NCI-H510A treated with DMSO at 0.1 percent for 48 hours (cell line): ENCODE data around the gene NTRK2.

Source experiments
- DNase-seq: peaks from one replicate; lab custom pipeline; 2025; lab: John Stamatoyannopoulos, UW

NTRK2 gene

DNA sequence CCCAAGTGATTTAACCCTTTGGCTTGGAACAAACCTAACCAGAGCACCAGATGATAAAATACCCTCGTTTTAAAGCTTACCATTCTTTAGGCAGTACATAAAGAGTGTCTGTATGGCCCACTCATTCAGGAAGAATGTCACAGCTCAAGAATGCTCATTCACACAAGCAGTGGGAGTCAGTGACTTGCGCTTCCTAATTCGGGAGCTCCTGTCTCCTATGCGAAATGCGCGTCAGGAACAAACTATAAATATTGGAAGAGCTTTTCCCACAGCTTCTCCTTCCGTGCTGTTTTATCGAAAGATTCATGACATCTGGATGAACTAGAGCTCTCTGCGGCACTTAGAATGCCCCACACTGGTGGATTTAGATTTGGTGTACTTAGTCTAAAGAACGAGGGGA, 66.6 kb downstream of the NTRK2 start:
- DNase-seq, result no peak

DNA sequence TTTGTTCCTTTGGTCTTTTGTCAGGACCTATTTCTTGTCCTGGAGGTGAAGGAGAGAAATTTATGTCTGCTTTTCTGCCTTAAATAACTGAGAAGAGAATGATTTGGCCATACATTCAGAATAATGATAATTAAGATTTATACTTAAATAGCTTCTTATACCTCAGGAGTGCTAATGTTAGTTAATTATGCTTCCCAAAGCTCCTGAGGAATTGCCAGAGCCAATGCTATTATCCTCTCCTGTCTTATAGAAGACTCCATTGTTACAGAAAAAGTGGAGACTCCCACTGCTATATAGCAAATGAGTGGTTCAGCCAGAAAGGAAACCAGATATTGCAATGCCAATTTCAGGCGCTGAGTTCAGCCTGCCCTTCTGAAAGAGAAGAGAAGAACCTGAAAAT, 67.0 kb downstream of the NTRK2 start:
- no peak for DNase-seq

DNA sequence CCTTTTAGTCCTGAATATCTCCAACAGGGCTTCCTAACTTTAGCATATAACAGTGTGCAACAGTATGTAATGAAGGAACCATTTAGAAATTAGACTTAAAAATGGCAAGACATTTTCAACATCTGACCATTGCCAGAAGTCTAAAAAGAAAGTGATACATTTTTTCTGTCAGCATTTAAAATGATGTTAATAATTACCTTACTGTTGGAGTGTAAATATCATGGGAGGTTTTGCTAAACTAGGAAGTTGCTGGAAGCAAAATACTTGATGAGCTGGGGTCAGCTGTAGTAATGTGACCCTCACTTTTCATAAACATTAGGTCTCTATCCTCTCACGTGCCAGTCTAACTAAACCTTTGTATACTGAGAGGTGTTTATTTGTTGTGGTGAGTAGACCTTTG, 68.8 kb downstream of the NTRK2 start:
- no peak for DNase-seq

DNA sequence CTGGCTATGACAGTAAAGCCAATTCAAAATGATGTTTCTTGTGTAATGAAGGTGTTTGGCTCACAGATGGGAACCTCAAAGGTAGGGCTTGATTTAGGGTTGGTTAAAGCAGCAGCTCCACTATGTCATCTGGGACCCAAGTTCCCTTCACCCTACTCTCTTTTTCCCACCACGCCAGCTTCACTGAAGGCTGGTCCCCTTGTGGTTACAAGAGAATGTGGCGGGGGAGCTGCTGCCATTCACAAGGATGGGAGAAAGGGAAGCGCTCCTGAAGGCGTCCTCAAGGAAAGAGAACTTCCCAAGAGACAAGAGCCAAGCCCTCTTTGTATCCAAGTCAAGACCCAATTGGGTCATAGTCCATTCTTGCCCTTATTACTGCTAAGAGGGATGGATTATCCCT, 72.7 kb downstream of the NTRK2 start:
- no peak for DNase-seq

DNA sequence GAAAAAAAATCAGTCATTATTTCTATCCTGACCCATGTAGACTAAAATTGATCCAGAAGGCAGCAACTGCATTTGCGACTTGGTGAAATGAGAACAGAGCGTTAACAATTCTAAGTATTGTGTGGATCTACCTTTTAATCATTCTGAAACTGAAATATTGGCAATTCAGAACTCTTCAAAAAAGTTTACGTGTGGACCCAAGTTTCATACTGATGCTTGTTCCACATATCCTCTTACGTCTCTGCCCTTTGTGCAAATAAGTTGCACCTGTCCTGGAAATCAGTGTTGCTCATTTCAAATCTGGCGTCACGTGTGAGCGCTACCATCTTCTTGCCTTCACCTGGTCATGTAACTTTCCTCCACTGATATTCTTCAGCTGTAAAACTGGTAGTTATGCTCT, 74.7 kb downstream of the NTRK2 start:
- DNase-seq, result no peak

DNA sequence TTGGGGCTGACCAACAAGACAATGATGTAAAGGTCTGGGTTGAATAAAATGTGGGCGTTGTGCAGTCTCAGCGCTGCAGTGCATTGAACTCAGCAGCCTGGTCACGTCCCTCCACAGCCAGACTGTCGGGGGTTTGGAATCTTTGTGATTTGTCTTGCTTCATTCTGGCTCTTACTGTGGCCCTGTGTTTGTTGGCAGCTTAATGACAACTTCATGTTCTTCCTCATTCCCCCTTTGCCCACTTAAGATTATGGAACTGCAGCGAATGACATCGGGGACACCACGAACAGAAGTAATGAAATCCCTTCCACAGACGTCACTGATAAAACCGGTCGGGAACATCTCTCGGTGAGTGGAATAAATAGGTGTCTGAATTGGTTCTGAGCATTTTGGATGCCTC, 75.2 kb downstream of the NTRK2 start:
- no peak for DNase-seq

DNA sequence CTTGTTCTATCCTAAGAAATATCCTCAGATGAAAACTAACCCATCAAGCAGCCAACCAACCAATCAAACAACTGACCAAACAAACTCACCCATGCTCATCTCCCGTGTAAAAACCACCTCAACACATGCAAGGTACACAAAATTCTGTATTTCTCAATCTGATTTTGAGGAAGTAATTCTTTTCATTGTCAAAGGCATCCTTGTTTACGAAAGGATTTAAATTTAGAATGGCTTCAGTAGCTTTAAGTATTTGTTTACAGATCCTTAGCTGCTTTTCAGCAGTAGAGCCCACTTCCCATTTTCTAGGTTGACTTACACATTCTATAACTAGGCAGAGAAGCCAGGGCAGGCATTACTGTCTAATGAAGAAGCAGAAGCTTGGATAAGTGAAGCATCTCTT, 78.6 kb downstream of the NTRK2 start:
- no peak for DNase-seq

DNA sequence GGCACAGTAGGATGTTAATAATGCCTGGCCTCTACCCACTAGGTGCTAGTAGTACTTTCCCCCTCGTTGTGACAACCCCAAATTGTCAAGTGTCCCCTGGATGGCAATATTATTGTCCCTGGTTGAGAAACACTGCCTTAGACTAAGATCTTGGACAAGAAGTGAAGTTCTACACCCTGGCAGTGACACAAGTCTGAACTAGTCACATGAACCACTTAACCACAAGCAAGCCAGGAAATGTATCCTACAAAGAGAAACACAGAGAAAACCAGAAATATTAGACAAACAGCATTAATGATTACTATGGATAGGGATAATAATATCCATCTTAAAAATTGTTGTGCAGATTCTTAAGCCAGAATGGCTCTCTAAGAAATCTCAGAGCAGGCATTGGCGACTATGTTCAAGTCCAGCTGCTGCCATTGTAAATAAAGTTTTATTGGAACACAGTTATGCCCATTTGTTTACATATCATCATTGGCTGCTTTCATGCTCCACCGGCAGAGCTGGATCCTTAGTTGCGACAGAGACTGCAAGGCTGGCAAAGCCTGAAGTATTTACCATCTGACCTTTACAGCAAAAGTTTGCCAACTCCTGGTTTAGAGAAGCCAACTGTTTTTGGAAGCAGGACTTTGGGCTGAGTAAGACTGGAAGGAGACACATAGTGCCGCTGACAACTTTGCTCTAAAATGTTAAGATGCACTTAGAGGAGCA, 80.8 kb downstream of the NTRK2 start:
- no peak for DNase-seq

DNA sequence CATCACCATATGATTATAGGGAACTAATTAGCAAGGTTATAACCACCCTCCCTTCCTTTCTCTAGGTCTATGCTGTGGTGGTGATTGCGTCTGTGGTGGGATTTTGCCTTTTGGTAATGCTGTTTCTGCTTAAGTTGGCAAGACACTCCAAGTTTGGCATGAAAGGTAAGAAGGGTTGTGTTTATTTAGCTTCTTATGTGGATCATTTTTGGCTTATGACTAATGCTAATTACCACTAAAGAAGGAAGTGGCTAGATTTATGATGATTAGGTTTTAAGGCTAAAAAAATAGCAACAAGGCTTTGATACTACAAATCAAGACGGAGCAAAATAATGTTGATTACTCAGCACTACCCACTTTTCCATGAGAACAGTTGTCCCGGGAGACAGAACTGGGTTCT, 82.4 kb downstream of the NTRK2 start:
- DNase-seq, result no peak

DNA sequence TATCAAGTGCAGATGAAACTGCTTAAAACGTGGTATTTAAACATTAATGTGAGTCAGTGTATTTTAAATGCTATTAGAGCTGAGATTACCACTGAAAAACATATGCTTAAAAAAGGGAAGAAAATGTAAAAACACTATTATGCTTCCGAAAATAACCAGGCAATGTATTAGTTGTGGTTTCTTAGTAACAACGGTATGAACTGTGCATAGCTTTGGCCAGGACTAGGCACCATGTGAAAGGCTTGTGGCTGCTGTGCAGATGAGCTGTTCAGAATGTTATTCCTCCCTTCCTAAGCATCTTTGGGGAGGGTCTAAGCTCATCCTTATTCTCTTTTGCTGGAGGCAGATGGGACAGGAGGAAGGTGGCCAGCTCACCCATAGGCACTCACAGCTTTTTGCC, 84.9 kb downstream of the NTRK2 start:
- DNase-seq, result no peak

DNA sequence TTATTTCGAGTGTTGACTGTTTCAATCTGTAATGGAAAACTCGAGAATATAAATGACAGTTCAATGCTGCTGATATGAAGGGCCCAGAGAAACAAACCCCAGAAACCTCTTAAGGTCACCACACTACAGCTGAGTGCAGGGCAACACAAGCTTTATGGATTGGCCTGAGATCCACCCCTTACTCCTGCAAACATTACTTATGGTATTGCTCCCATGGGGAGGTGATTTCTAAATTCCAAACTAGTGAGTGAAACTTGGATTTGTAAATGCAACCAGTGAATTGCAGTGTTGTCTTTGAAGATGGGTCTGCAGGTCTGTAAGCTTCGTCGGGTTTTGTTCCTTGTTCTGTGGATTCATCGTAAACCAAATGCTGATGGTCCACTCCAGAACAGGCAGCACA, 85.4 kb downstream of the NTRK2 start:
- DNase-seq, result no peak

DNA sequence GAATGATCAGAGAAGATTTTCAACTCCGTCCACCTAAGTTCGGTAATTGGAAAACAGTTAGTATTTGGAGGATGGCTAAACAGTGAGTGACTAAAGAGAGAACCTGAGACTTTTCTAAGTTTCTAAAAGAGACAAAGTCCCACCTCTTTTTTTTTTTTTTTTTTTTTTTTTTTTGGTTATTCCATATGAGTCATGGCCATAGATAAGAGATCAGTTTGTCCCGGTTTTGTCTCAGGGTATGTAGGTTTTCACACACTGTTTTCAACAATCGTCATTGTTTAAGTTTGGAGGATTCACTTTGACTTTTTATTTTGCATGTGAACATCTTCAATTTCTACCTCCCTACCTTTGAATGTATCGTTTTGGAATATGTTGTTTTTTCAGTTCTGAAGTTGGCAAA, 85.9 kb downstream of the NTRK2 start:
- DNase-seq, result no peak

DNA sequence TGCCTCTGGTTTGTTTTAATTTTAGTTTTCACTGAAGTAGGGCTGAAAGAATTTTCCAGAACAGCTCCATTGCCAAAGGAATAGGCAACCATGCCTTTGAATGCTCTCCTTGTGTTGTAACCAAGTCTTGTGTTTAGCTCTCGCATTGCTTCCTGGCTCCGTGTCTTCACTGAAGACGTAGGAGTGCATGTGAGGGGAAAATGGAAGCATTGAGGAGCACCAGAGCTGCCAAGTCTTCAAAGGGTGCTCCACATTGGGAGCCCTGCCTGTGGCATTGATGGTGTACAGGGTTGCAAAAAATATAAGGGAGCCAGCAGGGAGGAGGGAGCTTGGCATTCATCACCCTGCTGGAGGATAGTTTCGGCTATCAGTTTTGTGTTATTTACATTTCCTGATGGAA, 86.6 kb downstream of the NTRK2 start:
- no peak for DNase-seq

DNA sequence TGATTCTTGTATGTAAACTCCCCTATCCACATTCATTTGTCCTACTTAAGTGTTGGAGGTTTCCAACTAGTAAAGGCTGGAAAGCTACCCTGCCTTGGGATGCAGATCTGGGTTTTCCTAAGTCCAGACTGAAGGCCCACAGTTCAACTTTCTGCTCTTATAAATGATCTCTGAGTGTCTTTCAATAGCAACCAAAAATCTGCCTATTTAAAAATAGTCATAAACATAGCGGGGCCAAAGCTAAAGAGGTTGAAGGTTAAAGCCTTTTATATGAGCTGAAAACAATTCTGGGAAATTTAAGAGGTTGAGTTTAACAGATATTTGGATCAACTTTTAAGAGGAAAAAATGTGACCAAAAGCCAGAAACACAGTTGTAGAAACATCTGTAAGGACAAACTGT, 87.2 kb downstream of the NTRK2 start:
- DNase-seq, result no peak

DNA sequence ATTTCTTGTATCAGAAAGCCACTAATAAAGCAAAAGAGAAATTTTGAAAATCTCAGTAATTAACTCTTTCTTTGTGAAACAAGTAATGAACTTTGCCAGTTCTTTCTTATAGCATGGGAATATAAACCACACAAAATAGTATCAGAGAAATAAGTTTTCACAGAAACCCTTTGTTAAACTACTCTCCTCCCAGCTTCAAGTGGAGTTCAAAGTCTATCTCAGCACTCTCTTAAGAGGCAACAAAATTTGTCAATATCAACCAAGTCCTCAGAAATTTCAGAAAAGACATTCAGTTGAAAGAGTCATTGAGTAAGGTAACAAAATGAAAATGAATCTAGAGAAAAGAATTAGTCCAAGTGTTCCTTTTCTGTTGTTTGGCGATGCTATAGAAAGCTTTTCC, 89.3 kb downstream of the NTRK2 start:
- DNase-seq, result no peak

DNA sequence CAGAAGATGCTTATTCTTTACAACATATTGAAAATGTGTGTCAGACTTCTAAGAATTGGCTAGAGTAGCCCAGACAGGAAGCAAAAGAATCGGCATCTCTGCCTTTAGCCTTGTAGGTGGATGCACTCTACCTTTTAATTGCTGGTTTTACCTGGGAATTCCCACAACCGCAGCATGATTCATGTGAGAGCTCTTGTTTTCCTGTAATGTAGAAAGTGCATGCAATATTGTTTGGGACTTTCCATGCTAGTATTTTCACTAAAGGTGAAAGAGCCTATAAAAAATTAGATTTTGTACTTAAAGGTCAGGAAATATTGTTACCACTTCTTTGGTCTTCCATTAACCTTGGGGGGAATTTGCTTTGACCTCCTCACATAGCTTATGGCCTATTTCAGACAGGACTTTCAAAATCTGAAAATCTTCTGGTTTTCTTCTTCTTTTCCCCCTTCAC, 89.8 kb downstream of the NTRK2 start:
- DNase-seq, result no peak

DNA sequence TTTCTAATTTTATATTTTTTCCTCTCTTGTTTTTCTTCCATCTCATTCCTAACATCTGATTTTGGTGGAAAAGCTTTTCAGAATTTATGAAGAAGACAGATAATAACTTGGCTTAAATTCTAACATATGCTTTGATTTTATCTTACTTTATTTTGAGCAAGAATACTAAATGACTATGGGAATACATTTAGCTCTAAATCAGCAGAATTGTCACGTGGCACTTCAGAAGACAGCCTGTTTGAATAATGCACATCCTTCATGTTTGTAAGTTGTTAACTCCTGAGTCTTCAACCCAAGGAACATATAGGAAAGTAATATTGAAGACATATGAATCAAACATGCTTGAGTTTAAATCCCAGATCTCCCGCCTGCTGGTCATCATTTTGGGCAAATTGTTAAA, 90.3 kb downstream of the NTRK2 start:
- DNase-seq, result no peak

DNA sequence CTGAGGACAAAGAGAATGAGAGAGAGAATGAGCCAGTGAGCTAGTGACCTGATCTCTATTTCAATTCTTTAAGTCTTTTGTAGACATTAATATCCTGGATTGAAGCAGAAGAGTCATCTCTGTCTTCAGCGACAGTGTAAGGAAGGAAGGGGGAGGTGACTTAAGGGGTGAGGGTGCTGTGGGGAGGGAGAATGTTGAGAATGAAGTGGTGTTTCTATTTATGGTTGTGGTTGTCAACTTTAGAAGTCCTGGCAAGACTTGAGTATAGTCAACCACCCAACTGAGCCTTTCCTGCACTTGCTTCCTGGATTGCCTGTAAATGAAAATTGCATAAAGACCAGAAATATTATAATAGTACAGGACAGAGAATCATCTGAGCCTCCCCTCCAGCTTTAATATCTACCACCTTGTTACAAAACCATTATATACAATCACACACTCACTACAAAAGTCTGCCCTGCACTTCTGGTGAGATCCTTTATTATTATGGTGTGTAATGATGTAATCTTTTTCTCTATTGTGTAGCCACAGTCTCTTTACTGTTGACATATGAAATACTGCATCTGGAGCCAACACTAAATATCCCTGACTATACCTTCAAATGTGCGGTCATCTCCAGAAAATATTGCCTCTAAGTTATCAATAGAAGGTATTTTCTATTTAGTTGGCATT, 91.7 kb downstream of the NTRK2 start:
- DNase-seq, result no peak

DNA sequence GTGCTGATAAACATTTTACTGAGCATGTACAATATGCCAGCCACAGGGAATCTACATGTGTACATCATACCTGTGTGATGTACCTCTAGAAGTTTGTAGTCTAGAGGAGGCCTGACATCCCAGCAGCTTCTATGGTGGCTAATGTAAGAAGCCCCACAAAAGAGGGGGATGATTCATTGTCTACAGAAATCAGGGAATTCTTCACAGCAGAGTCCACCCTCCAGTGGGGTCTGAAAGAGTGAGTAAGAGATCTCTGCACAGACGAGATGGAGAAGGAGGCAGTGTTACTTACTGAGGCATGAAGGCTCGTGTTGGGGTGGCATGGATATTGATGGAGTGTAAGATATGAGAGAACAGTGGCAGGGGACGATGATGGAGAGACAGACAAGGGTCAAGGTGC, 103.0 kb downstream of the NTRK2 start:
- no peak for DNase-seq

DNA sequence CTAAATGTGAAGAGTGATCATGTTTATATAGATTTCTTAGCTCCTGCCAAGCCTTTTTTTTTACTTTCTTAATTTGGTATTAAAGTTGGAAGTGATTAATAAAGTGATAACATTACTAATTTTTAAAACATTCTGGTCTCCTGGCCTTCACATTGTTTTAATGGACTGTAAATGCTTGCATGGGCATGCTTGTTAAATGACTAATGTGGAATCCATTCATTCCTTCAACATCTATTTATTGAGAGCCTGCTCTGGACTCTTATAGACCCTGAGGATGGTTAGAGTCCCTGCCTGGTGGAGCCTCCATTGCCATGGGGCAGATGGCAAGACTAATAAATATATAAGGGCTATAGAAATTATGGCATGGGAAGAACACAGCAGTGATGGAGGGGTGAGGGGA, 103.5 kb downstream of the NTRK2 start:
- no peak for DNase-seq

DNA sequence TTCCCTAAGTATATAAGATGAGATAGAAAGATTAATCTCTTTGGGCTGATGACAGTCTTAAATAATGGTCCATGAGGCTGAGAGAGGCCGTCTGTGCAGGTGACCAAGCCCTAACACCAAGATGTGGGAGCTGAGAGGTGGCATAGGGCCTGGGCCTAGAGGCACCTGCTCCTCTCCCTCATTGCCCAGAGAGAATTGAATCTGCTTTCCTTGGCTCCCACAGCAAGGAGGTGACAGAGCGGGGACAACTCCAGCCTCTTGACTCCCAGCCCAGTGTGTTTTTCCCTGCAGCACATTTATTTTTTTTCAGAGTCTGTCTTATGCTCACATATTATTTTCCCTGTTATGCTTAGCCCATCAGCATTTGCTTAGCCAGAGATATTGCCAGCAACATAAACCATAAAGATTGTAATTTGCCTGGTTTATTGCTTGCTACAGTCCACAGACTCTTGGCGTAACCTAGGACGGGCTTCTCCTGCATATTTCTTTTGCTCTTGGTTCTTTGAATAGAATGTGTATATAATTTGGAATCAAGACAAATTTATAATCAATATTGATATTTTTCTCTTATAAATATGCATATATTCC, 105.6 kb downstream of the NTRK2 start:
- no peak for DNase-seq

DNA sequence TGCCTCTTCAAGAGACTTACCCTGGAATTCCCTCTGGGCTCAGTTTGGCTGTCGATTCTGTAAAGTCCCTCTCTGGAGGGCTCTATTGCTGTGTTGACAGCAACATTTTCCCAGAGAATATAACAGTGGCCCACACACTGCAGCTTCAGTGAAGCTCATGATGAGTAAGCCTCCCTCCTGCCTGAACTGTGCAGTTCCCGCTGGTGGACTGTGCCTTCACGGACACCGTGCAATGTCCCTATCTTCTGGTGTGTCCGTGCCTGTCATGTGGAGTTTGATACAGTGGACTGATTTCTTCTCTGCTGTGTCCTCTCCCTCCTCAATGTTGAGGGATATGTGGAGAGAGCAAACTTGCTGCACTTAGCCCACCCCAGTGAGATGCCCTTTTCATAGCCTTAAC, 109.0 kb downstream of the NTRK2 start:
- no peak for DNase-seq

DNA sequence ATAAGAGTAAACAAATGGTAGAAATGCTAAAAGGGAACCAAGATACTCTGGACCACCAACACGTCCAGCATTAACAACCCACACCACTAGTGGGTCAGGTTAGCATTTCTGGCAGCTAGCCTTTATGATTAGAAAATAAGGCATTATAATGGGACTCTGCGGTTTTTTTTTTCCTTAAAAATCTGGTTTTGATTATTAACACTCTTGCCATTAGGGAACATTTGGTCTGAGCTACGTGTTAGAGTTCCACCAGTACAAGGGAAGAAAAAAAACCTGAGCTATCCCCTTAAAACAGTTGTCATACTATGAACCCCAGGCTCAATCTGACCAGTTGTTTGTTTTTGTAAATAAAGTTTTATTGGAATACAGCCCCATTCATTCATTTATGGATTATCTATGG, 110.4 kb downstream of the NTRK2 start:
- DNase-seq, result no peak

DNA sequence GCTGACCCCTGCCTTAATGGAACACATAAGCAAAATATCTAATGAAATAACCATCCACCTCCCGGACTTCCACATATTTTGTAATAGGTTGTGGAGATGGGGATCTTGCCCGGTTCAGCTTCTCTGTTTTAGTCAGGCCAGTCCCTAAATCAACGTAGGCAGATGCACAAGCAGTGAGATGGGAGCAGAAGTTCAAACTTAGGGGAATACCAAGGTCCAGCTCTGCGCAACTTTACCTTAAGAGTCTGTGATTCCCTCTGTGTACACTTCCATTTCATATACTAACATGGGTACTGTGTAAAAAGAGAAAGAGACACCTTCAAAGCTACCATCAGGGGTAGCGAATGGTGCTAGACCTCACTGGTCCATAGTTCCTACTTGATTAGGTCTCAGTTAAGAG, 110.9 kb downstream of the NTRK2 start:
- no peak for DNase-seq
